ENCODE measurements around the gene CPA3.
A peak's percentile ranks its signal among the peaks of the same experiment; 100 is the strongest.

Gene CPA3

DNA sequence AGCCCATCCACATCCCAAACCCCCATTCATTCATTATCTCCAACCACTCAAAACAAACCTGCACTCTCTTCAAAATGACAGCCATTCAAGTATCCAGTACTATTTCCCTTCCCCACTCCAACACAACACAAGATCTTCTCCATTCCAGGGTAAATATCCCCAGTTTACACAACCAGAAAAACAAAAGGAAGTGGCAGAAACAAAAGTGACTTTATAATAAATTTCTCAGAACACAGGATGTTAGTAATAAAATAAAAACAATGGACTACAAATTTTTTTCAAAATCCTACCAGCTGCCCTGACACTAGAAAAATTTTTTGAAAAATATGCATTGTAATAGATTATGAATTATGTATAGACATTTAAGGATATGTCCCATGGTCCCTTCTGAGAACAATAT is 14.2 kb downstream of the CPA3 start:
- Histone ChIP-seq H4K91ac (ENCODE audit: low read length) (no peak overlapping the region), H3K4ac (ENCODE audit: low read depth in 1 of 2, low read length in 2 of 2) (no peak overlapping the region), H3K14ac (ENCODE audit: low read length in 2 of 2) (no peak overlapping the region), H4K8ac (ENCODE audit: low read length) (no peak overlapping the region), H3K4me1 (ENCODE audit: control insufficient read depth, insufficient read depth, low read depth, low read length) (peaks cover 2% of the 10 kb centered on the region), H3K9me3 (ENCODE audit: control insufficient read depth, low read length) (no peaks in the 10 kb centered on the region), H2BK120ac (ENCODE audit: low read depth, low read length) (no peak overlapping the region), H2BK15ac (ENCODE audit: low read depth, poor library complexity, severe bottlenecking) (no peak overlapping the region), H3K23ac (ENCODE audit: low read length in 2 of 2) (no peak overlapping the region), H3K4me2 (ENCODE audit: low read length, poor library complexity, severe bottlenecking) (no peak overlapping the region), H2AFZ (ENCODE audit: low read depth, low read length) (no peak overlapping the region), H2AK5ac (ENCODE audit: low read length, severe bottlenecking) (no peak overlapping the region), H3K18ac (ENCODE audit: low read depth in 1 of 2, low read length in 2 of 2) (no peak overlapping the region), H3K79me1 (replicated peaks; ENCODE audit: low read length, poor library complexity, severe bottlenecking) (no peaks in the 10 kb centered on the region), H3K27ac (ENCODE audit: low read length, poor library complexity, severe bottlenecking) (no peak overlapping the region), H3K9ac (ENCODE audit: low read length) (no peak overlapping the region), H3K36me3 (ENCODE audit: control insufficient read depth in 1 of 2, insufficient read depth in 2 of 2, low read depth in 1 of 2, low read length in 2 of 2) (no peaks in the 10 kb centered on the region), H2BK12ac (ENCODE audit: low read length in 2 of 2) (no peak overlapping the region), H2BK5ac (ENCODE audit: low read depth, low read length, poor library complexity, severe bottlenecking) (no peak overlapping the region), H3K4me3 (ENCODE audit: insufficient read depth in 1 of 2, low read depth in 1 of 2, low read length in 2 of 2) (no peak overlapping the region), H3K27me3 (ENCODE audit: control insufficient read depth in 1 of 2, insufficient read depth in 1 of 2, low read length in 2 of 2) (no peaks in the 10 kb centered on the region)
- DNase-seq = no peak

DNA sequence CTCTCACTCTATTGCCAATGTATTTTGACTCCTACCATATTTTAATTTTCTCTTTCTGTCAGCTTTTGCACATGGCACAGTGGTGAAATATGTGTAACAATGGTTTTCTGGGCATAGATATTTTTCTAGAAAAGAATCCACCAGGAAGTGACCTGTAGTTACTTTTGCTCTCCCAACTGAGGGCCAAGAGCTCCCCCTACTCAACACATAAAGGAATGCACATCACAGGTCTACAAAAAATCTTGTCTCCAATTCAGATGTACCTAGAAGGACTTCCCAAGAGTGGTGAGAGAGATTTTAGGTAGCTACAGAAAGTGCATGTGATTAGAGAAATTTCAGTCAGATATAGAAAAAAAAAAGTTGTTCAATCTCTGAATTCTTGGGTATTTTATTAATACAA is 15.6 kb downstream of the CPA3 start:
- H3K27ac ChIP-seq (ENCODE audit: low read length, poor library complexity, severe bottlenecking) = no peak overlapping the region
- H3K14ac ChIP-seq (ENCODE audit: low read length in 2 of 2) = no peak overlapping the region
- no peak overlapping the region for H3K4me2 ChIP-seq (ENCODE audit: low read length, poor library complexity, severe bottlenecking)
- no peak overlapping the region for H3K4me3 ChIP-seq (ENCODE audit: insufficient read depth in 1 of 2, low read depth in 1 of 2, low read length in 2 of 2)
- no peaks in the 10 kb centered on the region for H3K27me3 ChIP-seq (ENCODE audit: control insufficient read depth in 1 of 2, insufficient read depth in 1 of 2, low read length in 2 of 2)
- H2AFZ ChIP-seq (ENCODE audit: low read depth, low read length) = no peak overlapping the region
- no peak overlapping the region for H2BK120ac ChIP-seq (ENCODE audit: low read depth, low read length)
- H3K36me3 ChIP-seq (ENCODE audit: control insufficient read depth in 1 of 2, insufficient read depth in 2 of 2, low read depth in 1 of 2, low read length in 2 of 2) = no peaks in the 10 kb centered on the region
- H4K91ac ChIP-seq (ENCODE audit: low read length) = no peak overlapping the region
- no peak overlapping the region for H2BK5ac ChIP-seq (ENCODE audit: low read depth, low read length, poor library complexity, severe bottlenecking)
- H2BK15ac ChIP-seq (ENCODE audit: low read depth, poor library complexity, severe bottlenecking) = no peak overlapping the region
- no peaks in the 10 kb centered on the region for H3K9me3 ChIP-seq (ENCODE audit: control insufficient read depth, low read length)
- no peak overlapping the region for H4K8ac ChIP-seq (ENCODE audit: low read length)
- H3K4ac ChIP-seq (ENCODE audit: low read depth in 1 of 2, low read length in 2 of 2) = no peak overlapping the region
- H3K23ac ChIP-seq (ENCODE audit: low read length in 2 of 2) = no peak overlapping the region
- no peak overlapping the region for H3K9ac ChIP-seq (ENCODE audit: low read length)
- H2AK5ac ChIP-seq (ENCODE audit: low read length, severe bottlenecking) = no peak overlapping the region
- no peak overlapping the region for H2BK12ac ChIP-seq (ENCODE audit: low read length in 2 of 2)
- no peak for DNase-seq
- peaks cover 2% of the 10 kb centered on the region for H3K4me1 ChIP-seq (ENCODE audit: control insufficient read depth, insufficient read depth, low read depth, low read length)
- no peak overlapping the region for H3K18ac ChIP-seq (ENCODE audit: low read depth in 1 of 2, low read length in 2 of 2)
- H3K79me1 ChIP-seq (replicated peaks; ENCODE audit: low read length, poor library complexity, severe bottlenecking) = no peaks in the 10 kb centered on the region

DNA sequence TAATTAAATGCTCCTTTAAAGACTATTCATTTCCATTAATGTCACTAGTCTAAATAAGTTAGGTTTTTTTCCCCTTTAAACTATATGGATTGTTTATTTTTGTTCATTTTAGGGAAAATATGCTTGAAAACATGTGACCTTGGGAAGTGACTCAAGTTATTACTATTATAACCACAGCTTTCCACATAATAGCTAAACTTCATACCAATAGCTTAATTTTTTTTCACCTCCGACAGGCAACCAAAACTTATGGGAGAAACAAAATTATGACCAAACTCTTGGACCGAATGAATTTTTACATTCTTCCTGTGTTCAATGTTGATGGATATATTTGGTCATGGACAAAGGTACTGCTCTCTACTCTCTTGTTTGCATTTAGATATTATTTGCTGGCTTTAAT is 16.2 kb downstream of the CPA3 start:
- Histone ChIP-seq H3K14ac (ENCODE audit: low read length in 2 of 2) (no peak overlapping the region), H2BK15ac (ENCODE audit: low read depth, poor library complexity, severe bottlenecking) (no peak overlapping the region), H2AFZ (ENCODE audit: low read depth, low read length) (no peak overlapping the region), H3K23ac (ENCODE audit: low read length in 2 of 2) (no peak overlapping the region), H3K79me1 (replicated peaks; ENCODE audit: low read length, poor library complexity, severe bottlenecking) (no peaks in the 10 kb centered on the region), H3K27me3 (ENCODE audit: control insufficient read depth in 1 of 2, insufficient read depth in 1 of 2, low read length in 2 of 2) (no peaks in the 10 kb centered on the region), H2BK120ac (ENCODE audit: low read depth, low read length) (no peak overlapping the region), H4K8ac (ENCODE audit: low read length) (no peak overlapping the region), H3K4me3 (ENCODE audit: insufficient read depth in 1 of 2, low read depth in 1 of 2, low read length in 2 of 2) (no peak overlapping the region), H2BK12ac (ENCODE audit: low read length in 2 of 2) (no peak overlapping the region), H3K18ac (ENCODE audit: low read depth in 1 of 2, low read length in 2 of 2) (no peak overlapping the region), H3K9ac (ENCODE audit: low read length) (no peak overlapping the region), H3K36me3 (ENCODE audit: control insufficient read depth in 1 of 2, insufficient read depth in 2 of 2, low read depth in 1 of 2, low read length in 2 of 2) (no peaks in the 10 kb centered on the region), H3K4me2 (ENCODE audit: low read length, poor library complexity, severe bottlenecking) (no peak overlapping the region), H3K27ac (ENCODE audit: low read length, poor library complexity, severe bottlenecking) (peak overlapping the region; percentile 56), H2BK5ac (ENCODE audit: low read depth, low read length, poor library complexity, severe bottlenecking) (no peak overlapping the region), H3K9me3 (ENCODE audit: control insufficient read depth, low read length) (no peaks in the 10 kb centered on the region), H3K4me1 (ENCODE audit: control insufficient read depth, insufficient read depth, low read depth, low read length) (peaks cover 2% of the 10 kb centered on the region), H3K4ac (ENCODE audit: low read depth in 1 of 2, low read length in 2 of 2) (no peak overlapping the region), H4K91ac (ENCODE audit: low read length) (no peak overlapping the region), H2AK5ac (ENCODE audit: low read length, severe bottlenecking) (no peak overlapping the region)
- 100% methylated on average over 1 of the region's 2 CpGs for WGBS
- peak; percentile 8 for DNase-seq

DNA sequence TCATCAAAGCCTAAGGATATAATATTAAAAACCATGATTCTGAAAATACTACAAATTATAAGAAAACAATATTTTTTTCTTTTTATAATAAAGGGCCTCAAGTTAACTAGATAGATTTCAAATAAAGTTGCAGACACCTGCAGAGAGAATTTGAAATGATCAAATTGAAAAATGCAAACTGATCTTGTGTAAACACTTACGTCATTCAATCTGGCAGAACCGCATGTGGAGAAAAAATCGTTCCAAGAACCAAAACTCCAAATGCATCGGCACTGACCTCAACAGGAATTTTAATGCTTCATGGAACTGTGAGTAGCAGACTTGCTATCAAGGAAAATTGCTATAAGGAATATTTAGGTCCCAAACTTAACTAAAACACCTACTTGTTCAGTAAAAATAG is 17.2 kb downstream of the CPA3 start:
- no peaks in the 10 kb centered on the region for H3K9me3 ChIP-seq (ENCODE audit: control insufficient read depth, low read length)
- no peak overlapping the region for H4K91ac ChIP-seq (ENCODE audit: low read length)
- no peak overlapping the region for H2BK5ac ChIP-seq (ENCODE audit: low read depth, low read length, poor library complexity, severe bottlenecking)
- no peak overlapping the region for H3K23ac ChIP-seq (ENCODE audit: low read length in 2 of 2)
- H3K27ac ChIP-seq (ENCODE audit: low read length, poor library complexity, severe bottlenecking) = peak overlapping the region; percentile 76
- no peak overlapping the region for H2AK5ac ChIP-seq (ENCODE audit: low read length, severe bottlenecking)
- no peak overlapping the region for H3K4ac ChIP-seq (ENCODE audit: low read depth in 1 of 2, low read length in 2 of 2)
- peaks cover 2% of the 10 kb centered on the region for H3K4me1 ChIP-seq (ENCODE audit: control insufficient read depth, insufficient read depth, low read depth, low read length)
- H3K4me2 ChIP-seq (ENCODE audit: low read length, poor library complexity, severe bottlenecking) = no peak overlapping the region
- no peak overlapping the region for H4K8ac ChIP-seq (ENCODE audit: low read length)
- DNase-seq = no peak
- H3K4me3 ChIP-seq (ENCODE audit: insufficient read depth in 1 of 2, low read depth in 1 of 2, low read length in 2 of 2) = no peak overlapping the region
- H3K79me1 ChIP-seq (replicated peaks; ENCODE audit: low read length, poor library complexity, severe bottlenecking) = no peaks in the 10 kb centered on the region
- H3K27me3 ChIP-seq (ENCODE audit: control insufficient read depth in 1 of 2, insufficient read depth in 1 of 2, low read length in 2 of 2) = no peaks in the 10 kb centered on the region
- H2AFZ ChIP-seq (ENCODE audit: low read depth, low read length) = no peak overlapping the region
- no peak overlapping the region for H2BK15ac ChIP-seq (ENCODE audit: low read depth, poor library complexity, severe bottlenecking)
- H3K14ac ChIP-seq (ENCODE audit: low read length in 2 of 2) = no peak overlapping the region
- H3K18ac ChIP-seq (ENCODE audit: low read depth in 1 of 2, low read length in 2 of 2) = no peak overlapping the region
- H2BK12ac ChIP-seq (ENCODE audit: low read length in 2 of 2) = no peak overlapping the region
- no peak overlapping the region for H3K9ac ChIP-seq (ENCODE audit: low read length)
- 79% methylated on average over 3 of the region's 4 CpGs for WGBS
- no peak overlapping the region for H2BK120ac ChIP-seq (ENCODE audit: low read depth, low read length)
- H3K36me3 ChIP-seq (ENCODE audit: control insufficient read depth in 1 of 2, insufficient read depth in 2 of 2, low read depth in 1 of 2, low read length in 2 of 2) = no peaks in the 10 kb centered on the region
